Measurements from ENCODE around the gene STK32B. TPM values are rescaled to one million over a fixed set of nuclear protein-coding genes. Genes with fewer than 3 reads are reported as not detected.

STK32B gene
- total RNA-seq, 2 experiments from 2014 or later = not detected

GRCh38 chr4:5072948-5073347 is 21.7 kb downstream of the STK32B start:
- H3K79me2 ChIP-seq (ENCODE audit: insufficient read depth, low read depth, low read length) = no peaks in the 10 kb centered on the region
- intact Hi-C loops (cut with micrococcal nuclease; ENCODE audit: unreplicated experiment) = no loop called here
- no peaks in the 10 kb centered on the region for H4K20me1 ChIP-seq (ENCODE audit: insufficient read depth, low read length)
- H3K9me2 ChIP-seq (ENCODE audit: insufficient read depth, low read length) = no peaks in the 10 kb centered on the region
- no peak overlapping the region for H3K27ac ChIP-seq (ENCODE audit: low read depth, low read length, poor library complexity, severe bottlenecking)
- ChIA-PET POLR2A (no interaction called here), CTCF (ENCODE audit: unreplicated experiment) (no interaction called here)
- peaks cover 5% of the 10 kb centered on the region; the same call in 1 of the 2 replicates for H3K9me3 ChIP-seq (ENCODE audit: low read length)
- no peak for DNase-seq (ENCODE audit: low spot score)
- no TSS peak for BruUV-seq (replicated peaks)
- no peak overlapping the region for H2AFZ ChIP-seq (ENCODE audit: low read length)
- no peaks in the 10 kb centered on the region for H3K36me3 ChIP-seq (ENCODE audit: insufficient read depth, low read length)
- no peak for TF ChIP-seq CTCF (conservative IDR thresholded peaks at IDR 0.05; ENCODE audit: low read length)
- TF ChIP-seq EZH2phosphoT487 (IDR thresholded peaks at IDR 0.05; ENCODE audit: borderline replicate concordance, low read depth, low read length) = no peak
- H3K4me2 ChIP-seq (ENCODE audit: low read length) = no peak overlapping the region
- H3K4me1 ChIP-seq (ENCODE audit: insufficient read depth, low read length, poor library complexity, severe bottlenecking) = no peaks in the 10 kb centered on the region
- H3K4me3 ChIP-seq (ENCODE audit: low read depth, low read length, poor library complexity, severe bottlenecking) = no peak overlapping the region

GRCh38 chr4:5078009-5078408 is 26.7 kb downstream of the STK32B start:
- no peak for TF ChIP-seq EZH2phosphoT487 (IDR thresholded peaks at IDR 0.05; ENCODE audit: borderline replicate concordance, low read depth, low read length)
- no peak for TF ChIP-seq CTCF (conservative IDR thresholded peaks at IDR 0.05; ENCODE audit: low read length)
- intact Hi-C loops (cut with micrococcal nuclease; ENCODE audit: unreplicated experiment) = no loop called here
- Histone ChIP-seq H2AFZ (ENCODE audit: low read length) (peak overlapping the region; percentile 53; the same call in 1 of the 2 replicates), H3K4me1 (ENCODE audit: insufficient read depth, low read length, poor library complexity, severe bottlenecking) (no peaks in the 10 kb centered on the region), H3K9me2 (ENCODE audit: insufficient read depth, low read length) (no peaks in the 10 kb centered on the region), H3K4me2 (ENCODE audit: low read length) (no peak overlapping the region), H4K20me1 (ENCODE audit: insufficient read depth, low read length) (no peaks in the 10 kb centered on the region), H3K4me3 (ENCODE audit: low read depth, low read length, poor library complexity, severe bottlenecking) (no peak overlapping the region), H3K79me2 (ENCODE audit: insufficient read depth, low read depth, low read length) (no peaks in the 10 kb centered on the region), H3K27ac (ENCODE audit: low read depth, low read length, poor library complexity, severe bottlenecking) (no peak overlapping the region), H3K36me3 (ENCODE audit: insufficient read depth, low read length) (no peaks in the 10 kb centered on the region), H3K9me3 (ENCODE audit: low read length) (peaks cover 9% of the 10 kb centered on the region; the same call in 1 of the 2 replicates)
- ChIA-PET CTCF (ENCODE audit: unreplicated experiment) (no interaction called here), POLR2A (no interaction called here)
- no peak for DNase-seq (ENCODE audit: low spot score)
- no TSS peak for BruUV-seq (replicated peaks)

- H3K4me1 ChIP-seq (ENCODE audit: insufficient read depth, low read length, poor library complexity, severe bottlenecking) = no peaks in the 10 kb centered on the region
- no TSS peak for BruUV-seq (replicated peaks)
- H3K36me3 ChIP-seq (ENCODE audit: insufficient read depth, low read length) = no peaks in the 10 kb centered on the region
- H3K79me2 ChIP-seq (ENCODE audit: insufficient read depth, low read depth, low read length) = no peaks in the 10 kb centered on the region
- peaks cover 9% of the 10 kb centered on the region; the same call in 1 of the 2 replicates for H3K9me3 ChIP-seq (ENCODE audit: low read length)
- TF ChIP-seq EZH2phosphoT487 (IDR thresholded peaks at IDR 0.05; ENCODE audit: borderline replicate concordance, low read depth, low read length) (no peak), CTCF (conservative IDR thresholded peaks at IDR 0.05; ENCODE audit: low read length) (no peak)
- no peak for DNase-seq (ENCODE audit: low spot score)
- ChIA-PET CTCF (ENCODE audit: unreplicated experiment) (no interaction called here), POLR2A (no interaction called here)
- H4K20me1 ChIP-seq (ENCODE audit: insufficient read depth, low read length) = no peaks in the 10 kb centered on the region
- intact Hi-C loops (cut with micrococcal nuclease; ENCODE audit: unreplicated experiment) = no loop called here
- no peak overlapping the region for H2AFZ ChIP-seq (ENCODE audit: low read length)
- no peaks in the 10 kb centered on the region for H3K9me2 ChIP-seq (ENCODE audit: insufficient read depth, low read length)
- no peak overlapping the region for H3K4me3 ChIP-seq (ENCODE audit: low read depth, low read length, poor library complexity, severe bottlenecking)
- H3K27ac ChIP-seq (ENCODE audit: low read depth, low read length, poor library complexity, severe bottlenecking) = no peak overlapping the region
- no peak overlapping the region for H3K4me2 ChIP-seq (ENCODE audit: low read length)
Measured at GRCh38 chr4:5079581-5079980, 28.3 kb downstream of the STK32B start.
